GM12892 (cell line): ENCODE results near the gene CELF2.

Experiments used
- POLR2A ChIP-seq: IDR thresholded peaks from 2 replicates; pipeline ENCODE4 v1.6.1; 2011; ENCODE audit warnings: low read depth, low read length, control low read depth
- TAF1 ChIP-seq: IDR thresholded peaks from 2 replicates; pipeline ENCODE4 v1.6.1; 2011; ENCODE audit warnings: low read depth, mild to moderate bottlenecking, control low read depth, low read length, borderline replicate concordance

GRCh38 chr10:11341283-11341960 lies 323.8 kb downstream of the CELF2 start:
- TF ChIP-seq TAF1 (no peak), POLR2A (no peak)
